GM23338 (cell line): Measurements from ENCODE around the gene TAF9B. TPM values are rescaled to one million over a fixed set of nuclear protein-coding genes. Genes with fewer than 3 reads are reported as not detected.

Experiments used
- ATAC-seq: fragments of 200-7000 bp; cut with Tn5 transposase; 3 replicates; pipeline ENCODE4 v1.9.1; 2020
- DNase-seq: peaks from one replicate; pipeline ENCODE4 v3.0.0-alpha.2; 2015; ENCODE audit warnings: low spot score
- H2AFZ ChIP-seq: fragments of 200-600 bp; sonication (generic); 2 replicates; pipeline ENCODE4 v1.8.0; 2016; ENCODE audit warnings: antibody characterized with exemption, mild to moderate bottlenecking, moderate library complexity
- H3F3A ChIP-seq: fragments of 200-600 bp; sonication (generic); replicated peaks from 2 replicates; pipeline ENCODE4 v1.8.0; 2017; ENCODE audit warnings: antibody characterized with exemption, mixed run types, low read depth
- H3K27ac ChIP-seq: fragments of 200-600 bp; sonication (generic); 2 replicates; pipeline ENCODE4 v1.6.1; 2016; ENCODE audit warnings: low read depth
- H3K27me3 ChIP-seq: fragments of 200-600 bp; sonication (generic); 2 replicates; pipeline ENCODE4 v1.8.0; 2016; ENCODE audit warnings: mild to moderate bottlenecking, mixed run types, moderate library complexity; ENCODE audit not compliant: insufficient read depth
- H3K36me3 ChIP-seq: fragments of 200-600 bp; sonication (generic); 2 replicates; pipeline ENCODE4 v1.8.0; 2016; ENCODE audit warnings: mild to moderate bottlenecking; ENCODE audit not compliant: insufficient read depth
- H3K4me1 ChIP-seq: fragments of 200-600 bp; sonication (generic); 2 replicates; pipeline ENCODE4 v1.8.0; 2016; ENCODE audit warnings: mild to moderate bottlenecking, moderate library complexity; ENCODE audit not compliant: insufficient read depth
- H3K4me2 ChIP-seq: fragments of 200-600 bp; sonication (generic); 2 replicates; pipeline ENCODE4 v1.7.1; 2017; ENCODE audit warnings: mixed run types
- H3K4me3 ChIP-seq: fragments of 200-600 bp; sonication (generic); 2 replicates; pipeline ENCODE4 v1.6.1; 2016; ENCODE audit warnings: mixed run types
- H3K79me2 ChIP-seq: fragments of 200-600 bp; sonication (generic); replicated peaks from 2 replicates; pipeline ENCODE4 v1.8.0; 2017; ENCODE audit warnings: mild to moderate bottlenecking; ENCODE audit not compliant: insufficient read depth
- H3K9me2 ChIP-seq: fragments of 200-600 bp; sonication (generic); 2 replicates; pipeline ENCODE4 v1.8.0; 2017; ENCODE audit not compliant: insufficient read depth
- H4K20me1 ChIP-seq: fragments of 200-600 bp; sonication (generic); replicated peaks from 2 replicates; pipeline ENCODE4 v1.8.0; 2017; ENCODE audit warnings: mild to moderate bottlenecking; ENCODE audit not compliant: insufficient read depth
- H3K27ac Mint-ChIP-seq: 2 replicates; pipeline ENCODE4 v1.8.0; 2020; ENCODE audit warnings: inconsistent platforms, mild to moderate bottlenecking, moderate library complexity, mixed read lengths
- H3K27me3 Mint-ChIP-seq: 3 replicates; pipeline ENCODE4 v1.8.0; 2022; ENCODE audit warnings: low read depth, mild to moderate bottlenecking, moderate library complexity, mixed read lengths, inconsistent platforms; ENCODE audit not compliant: insufficient read depth, poor library complexity
- H3K36me3 Mint-ChIP-seq: 3 replicates; pipeline ENCODE4 v1.8.0; 2021; ENCODE audit warnings: low read depth, mild to moderate bottlenecking, inconsistent platforms, moderate library complexity, mixed read lengths
- H3K4me1 Mint-ChIP-seq: 3 replicates; pipeline ENCODE4 v1.8.0; 2020; ENCODE audit warnings: mild to moderate bottlenecking, inconsistent platforms, mixed read lengths
- H3K4me3 Mint-ChIP-seq: 3 replicates; pipeline ENCODE4 v1.8.0; 2021; ENCODE audit warnings: moderate library complexity, mild to moderate bottlenecking, inconsistent platforms, mixed read lengths
- H3K9me3 Mint-ChIP-seq: 3 replicates; pipeline ENCODE4 v1.8.0; 2020; ENCODE audit warnings: moderate library complexity, mild to moderate bottlenecking, inconsistent platforms, mixed read lengths
- CREB1 ChIP-seq: fragments of 250-450 bp; sonication (Bioruptor Pico); IDR thresholded peaks from 2 replicates; pipeline ENCODE4 v1.5.0; 2020; ENCODE audit warnings: low read depth, mild to moderate bottlenecking, moderate library complexity
- CTCF ChIP-seq, 2 experiments: fragments of 200-600 bp in 1 of 2; sonication (generic) in 1 of 2; conservative IDR thresholded peaks; 2 replicates each; pipeline versions ENCODE4 v1.5.1 to v1.6.1; 2016 to 2017; ENCODE audit warnings: antibody characterized with exemption in 2 of 2, low read depth in 2 of 2, mild to moderate bottlenecking in 2 of 2, moderate library complexity in 1 of 2
- ETS1 ChIP-seq: IDR thresholded peaks from 2 replicates; pipeline ENCODE4 v1.6.1; 2016; ENCODE audit warnings: antibody characterized with exemption
- EZH2 ChIP-seq: fragments of 200-600 bp; sonication (generic); IDR thresholded peaks from one replicate; pipeline ENCODE4 v1.8.0; 2017; ENCODE audit warnings: antibody characterized with exemption, mild to moderate bottlenecking, low read depth; ENCODE audit not compliant: unreplicated experiment
- EZH2phosphoT487 ChIP-seq: fragments of 200-600 bp; sonication (generic); IDR thresholded peaks from one replicate; pipeline ENCODE4 v1.8.1; 2018; ENCODE audit warnings: antibody characterized with exemption; ENCODE audit not compliant: unreplicated experiment
- JUNB ChIP-seq: IDR thresholded peaks from one replicate; pipeline ENCODE4 v1.6.1; 2016; ENCODE audit warnings: antibody characterized with exemption; ENCODE audit not compliant: unreplicated experiment
- NANOG ChIP-seq: IDR thresholded peaks from 2 replicates; pipeline ENCODE4 v1.6.1; 2016; ENCODE audit warnings: antibody characterized with exemption, borderline replicate concordance
- POLR2AphosphoS5 ChIP-seq: IDR thresholded peaks from 2 replicates; pipeline ENCODE4 v1.6.1; 2016; ENCODE audit warnings: antibody characterized with exemption, low read depth
- REST ChIP-seq: IDR thresholded peaks from one replicate; pipeline ENCODE4 v1.6.1; 2018; ENCODE audit warnings: antibody characterized with exemption; ENCODE audit not compliant: unreplicated experiment
- STAT1 ChIP-seq: IDR thresholded peaks from one replicate; pipeline ENCODE4 v1.6.1; 2016; ENCODE audit warnings: antibody characterized with exemption; ENCODE audit not compliant: unreplicated experiment
- ZNF114 ChIP-seq: fragments of 250-450 bp; sonication (Bioruptor Pico); IDR thresholded peaks from 2 replicates; pipeline ENCODE4 v1.5.0; 2020; ENCODE audit warnings: mild to moderate bottlenecking, moderate library complexity
- ZNF331 ChIP-seq: fragments of 250-450 bp; sonication (Bioruptor Pico); IDR thresholded peaks from 2 replicates; pipeline ENCODE4 v1.5.0; 2020; ENCODE audit warnings: low read depth, mild to moderate bottlenecking, moderate library complexity
- ZNF462 ChIP-seq: fragments of 250-450 bp; sonication (Bioruptor Pico); IDR thresholded peaks from 2 replicates; pipeline ENCODE4 v1.5.0; 2020; ENCODE audit warnings: mild to moderate bottlenecking, moderate library complexity
- polyA plus RNA-seq: library from polyadenylated mRNA; unstranded; fragments of >200 nt; fragmentation: Nextera tagmentation; extraction: Ambion mirVana; gene quantifications from 2 replicates; pipeline ENCODE4 v1.2.1, GENCODE V29; 2016
- total RNA-seq: library from RNA; depleted of rRNA; stranded (reverse); fragments of >200 nt; shearing (Covaris generic); gene quantifications from 2 replicates; pipeline ENCODE4 v1.2.3, GENCODE V29; 2014

The TAF9B gene
- total and polyA plus RNA-seq, 2 experiments from 2014 or later, result 23.1 to 37.8 TPM

DNA sequence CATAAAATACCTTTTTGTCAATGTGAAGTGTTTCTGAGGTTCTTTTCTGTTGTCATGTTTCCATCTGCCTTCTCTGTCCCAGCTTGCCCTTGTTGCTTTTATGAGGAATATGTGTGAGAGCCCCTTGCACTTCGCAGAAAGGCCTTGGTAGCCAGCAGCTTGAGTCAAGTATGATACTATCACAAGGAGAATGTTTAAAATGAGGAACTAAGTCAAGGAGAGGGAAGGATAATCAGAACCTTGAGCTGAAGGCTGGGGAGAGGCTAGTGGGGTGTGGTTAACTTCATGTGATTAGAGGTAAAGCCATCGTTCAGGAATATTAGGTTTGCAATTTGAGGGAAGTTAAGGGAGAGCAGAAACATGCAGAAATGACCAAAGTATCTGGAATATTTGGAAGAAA, 22.7 kb downstream of the TAF9B start:
- no peak for DNase-seq
- no peak overlapping the region for H3K4me3 ChIP-seq
- Mint-ChIP-seq H3K36me3 (peaks cover 88% of the 10 kb centered on the region), H3K4me3 (no peak overlapping the region), H3K27ac (no peak overlapping the region), H3K4me1 (no peaks in the 10 kb centered on the region), H3K9me3 (no peaks in the 10 kb centered on the region), H3K27me3 (peaks cover 4% of the 10 kb centered on the region)
- no peak for ATAC-seq
- no peak overlapping the region for H3K4me2 ChIP-seq
- no peaks in the 10 kb centered on the region for H3K9me2 ChIP-seq
- H3K79me2 ChIP-seq, result peaks cover 52% of the 10 kb centered on the region
- H4K20me1 ChIP-seq, result peaks cover 20% of the 10 kb centered on the region
- no peak for TF ChIP-seq JUNB
- TF ChIP-seq POLR2AphosphoS5, result no peak
- TF ChIP-seq ZNF331 (CRISPR knock-in tag), result no peak
- TF ChIP-seq NANOG, result no peak
- TF ChIP-seq EZH2, result no peak
- no peak for TF ChIP-seq CREB1 (CRISPR knock-in tag)
- no peak for TF ChIP-seq STAT1
- no peak for TF ChIP-seq ZNF462 (CRISPR knock-in tag)
- no peak for TF ChIP-seq EZH2phosphoT487
- no peak for TF ChIP-seq ZNF114 (CRISPR knock-in tag)
- no peak for TF ChIP-seq CTCF (conservative IDR thresholded peaks at IDR 0.05; ENCODE audit: low read depth in 2 of 2)
- TF ChIP-seq REST, result no peak
- TF ChIP-seq ETS1, result no peak
- H2AFZ ChIP-seq, result no peak overlapping the region
- no peak overlapping the region for H3K27ac ChIP-seq
- no peaks in the 10 kb centered on the region for H3K4me1 ChIP-seq
- H3K27me3 ChIP-seq, result no peaks in the 10 kb centered on the region
- H3K36me3 ChIP-seq, result peaks cover 52% of the 10 kb centered on the region
- no peaks in the 10 kb centered on the region for H3F3A ChIP-seq
